Erythroblast (primary cell): ENCODE results near the gene NFKBIL1.

Experiments used
- GATA1 ChIP-seq: IDR thresholded peaks from 2 replicates; pipeline ENCODE4 v1.6.1; 2011; ENCODE audit warnings: low read depth, mild to moderate bottlenecking, control low read depth, low read length, moderate library complexity
- POLR2A ChIP-seq: IDR thresholded peaks from 2 replicates; pipeline ENCODE4 v1.6.1; 2011; ENCODE audit warnings: mild to moderate bottlenecking, low read length

GRCh38 chr6:31569861-31570536, 22.6 kb downstream of the NFKBIL1 start:
- TF ChIP-seq POLR2A (no peak), GATA1 (no peak)
